Central memory CD4-positive, alpha-beta T cell (primary cell): ENCODE measurements around the gene MAVS.
A peak's percentile ranks its signal among the peaks of the same experiment; 100 is the strongest.
"Not testable (repeated sequence)": the region's sequence is repeated elsewhere in the genome, so short reads cannot be mapped to it uniquely, and the experiment has no call there.

ENCODE experiments used
- DNase-seq: peaks from one replicate; pipeline ENCODE4 v3.0.0; 2022

MAVS gene

DNA sequence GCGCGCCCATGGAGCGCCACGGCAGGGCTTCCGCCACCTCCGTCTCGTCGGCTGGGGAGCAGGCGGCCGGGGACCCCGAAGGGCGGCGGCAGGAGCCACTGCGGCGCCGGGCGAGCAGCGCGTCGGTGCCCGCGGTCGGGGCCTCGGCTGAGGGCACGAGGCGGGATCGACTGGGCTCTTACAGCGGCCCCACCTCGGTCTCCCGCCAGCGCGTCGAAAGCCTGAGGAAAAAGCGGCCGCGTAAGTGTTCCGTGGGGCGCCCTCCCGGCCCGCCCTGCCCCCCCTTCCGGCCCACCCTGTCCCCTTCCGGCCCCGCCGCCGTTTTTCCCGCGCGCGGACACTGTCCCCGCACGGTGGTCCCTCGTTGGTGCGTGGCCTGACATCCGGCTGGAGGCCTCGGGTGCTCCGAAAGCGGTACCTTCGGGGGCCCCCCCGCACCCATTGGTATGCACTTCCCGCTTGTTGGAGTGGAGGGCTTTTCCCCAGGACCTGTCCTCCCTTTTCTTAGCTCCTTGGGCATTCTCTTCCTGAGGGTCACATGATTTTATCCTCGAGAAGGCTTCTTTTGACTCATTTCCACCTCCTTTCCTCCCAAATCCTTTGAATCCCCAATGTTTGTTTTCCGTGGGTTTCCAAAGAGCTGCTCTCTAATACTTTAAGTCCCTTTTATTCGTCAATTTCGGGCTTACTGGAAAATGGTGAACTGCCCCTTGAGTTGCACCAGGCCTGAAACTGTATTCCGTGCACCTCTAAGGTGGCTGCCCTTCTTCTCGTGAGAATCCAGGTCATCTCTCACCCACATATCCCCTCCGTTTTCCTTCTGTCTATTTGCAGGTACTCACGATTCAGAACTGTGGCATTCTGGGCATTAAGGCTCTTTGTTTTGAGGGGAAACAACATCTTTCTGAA is 43.1 kb downstream of the MAVS start:
- DNase-seq = peak; percentile 20

DNA sequence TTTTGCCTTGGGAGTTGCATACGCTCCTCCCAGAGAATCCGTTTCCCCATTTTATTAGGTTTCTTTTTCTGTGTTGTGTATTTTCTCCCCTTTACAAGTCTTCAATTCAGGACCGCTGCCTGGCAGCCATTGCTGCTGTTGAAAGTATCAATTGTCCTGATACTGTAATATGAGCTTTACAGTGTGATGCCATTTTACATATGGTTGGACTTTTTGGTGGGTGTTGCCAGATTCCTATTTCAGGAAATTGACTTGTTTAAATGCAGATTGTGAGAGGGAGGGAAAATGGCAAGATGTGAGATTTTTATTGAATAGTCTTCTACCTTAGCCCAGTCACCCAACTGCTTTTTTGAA is 43.7 kb downstream of the MAVS start:
- peak; percentile 12 for DNase-seq

DNA sequence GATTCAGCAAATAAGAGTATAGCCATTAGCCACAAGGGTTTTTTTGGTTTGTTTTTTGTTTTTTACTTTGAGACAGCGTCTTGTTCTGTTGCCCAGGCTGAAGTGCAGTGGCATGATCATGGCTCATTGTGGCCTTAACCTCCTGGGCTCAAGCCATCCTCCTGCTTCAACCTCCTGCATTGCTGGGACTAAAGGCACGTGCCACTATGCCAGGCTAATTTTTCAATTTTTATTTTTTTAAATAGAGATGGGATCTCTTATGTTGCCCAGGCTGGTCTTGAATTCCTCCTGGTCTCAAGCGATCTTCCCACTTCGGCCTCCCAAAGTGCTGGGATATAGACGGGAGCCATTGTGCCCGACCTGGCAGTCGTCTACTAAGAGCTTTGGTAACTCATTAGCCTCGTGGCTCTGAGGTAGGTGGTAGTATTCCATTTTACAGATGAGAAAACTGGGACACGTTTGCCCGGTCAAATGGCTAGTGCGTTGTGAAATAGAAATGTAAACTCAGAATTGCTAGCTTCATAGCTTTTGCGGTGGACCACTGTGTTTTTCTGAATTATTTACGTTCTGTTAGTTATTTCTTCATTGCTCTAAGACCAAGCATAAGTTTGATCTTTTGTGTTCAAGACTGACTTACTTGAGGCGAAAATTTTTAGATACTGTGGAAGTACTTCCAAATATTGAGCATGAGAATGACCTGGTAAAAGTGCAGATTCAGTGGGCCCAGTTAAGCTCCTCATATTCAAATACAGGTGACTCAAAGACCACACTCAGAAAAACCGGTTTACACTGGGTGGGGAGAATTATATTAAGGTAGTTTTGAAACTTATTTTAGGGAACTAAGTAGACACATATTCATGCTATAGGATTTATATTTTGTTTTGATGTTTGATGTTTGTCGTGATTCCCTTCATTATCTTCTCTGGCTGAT is 44.6 kb downstream of the MAVS start:
- no peak for DNase-seq

DNA sequence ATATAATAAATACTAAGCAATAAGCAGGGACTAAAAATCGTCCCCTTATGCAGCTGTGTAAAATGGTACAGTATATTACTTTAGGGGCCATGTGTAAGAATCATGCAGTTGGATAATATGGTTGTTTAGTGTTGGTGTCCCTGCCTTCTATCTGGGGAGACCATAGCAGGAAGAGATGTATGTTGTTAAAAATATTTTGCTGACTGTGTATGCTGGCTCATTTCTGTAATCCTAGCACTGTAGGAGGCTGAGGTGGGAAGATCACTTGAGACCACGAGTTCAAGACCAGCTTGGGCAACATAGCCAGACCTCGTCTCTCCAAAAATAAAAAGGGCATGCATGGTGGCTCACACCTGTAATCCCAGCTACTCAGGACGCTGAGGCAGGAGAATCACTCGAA is 48.2 kb downstream of the MAVS start:
- DNase-seq = no peak

DNA sequence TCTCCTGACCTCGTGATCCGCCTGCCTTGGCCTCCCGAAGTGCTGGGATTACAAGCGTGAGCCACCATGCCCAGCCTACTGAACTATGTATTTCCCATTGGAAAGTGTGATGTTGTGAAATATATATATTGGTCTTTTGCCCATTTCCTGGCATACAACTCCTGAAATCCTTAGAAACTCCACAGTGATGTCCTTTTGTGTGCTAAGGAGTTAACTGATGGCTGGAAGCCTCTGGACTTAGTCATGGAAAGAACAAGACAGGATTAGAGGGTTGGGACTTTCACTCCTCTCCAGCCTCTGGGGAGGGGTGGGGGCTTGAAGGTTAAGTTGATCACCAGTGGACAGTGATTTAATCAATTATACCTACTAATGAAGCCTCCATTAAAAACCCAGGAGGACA is 49.7 kb downstream of the MAVS start:
- no peak for DNase-seq

DNA sequence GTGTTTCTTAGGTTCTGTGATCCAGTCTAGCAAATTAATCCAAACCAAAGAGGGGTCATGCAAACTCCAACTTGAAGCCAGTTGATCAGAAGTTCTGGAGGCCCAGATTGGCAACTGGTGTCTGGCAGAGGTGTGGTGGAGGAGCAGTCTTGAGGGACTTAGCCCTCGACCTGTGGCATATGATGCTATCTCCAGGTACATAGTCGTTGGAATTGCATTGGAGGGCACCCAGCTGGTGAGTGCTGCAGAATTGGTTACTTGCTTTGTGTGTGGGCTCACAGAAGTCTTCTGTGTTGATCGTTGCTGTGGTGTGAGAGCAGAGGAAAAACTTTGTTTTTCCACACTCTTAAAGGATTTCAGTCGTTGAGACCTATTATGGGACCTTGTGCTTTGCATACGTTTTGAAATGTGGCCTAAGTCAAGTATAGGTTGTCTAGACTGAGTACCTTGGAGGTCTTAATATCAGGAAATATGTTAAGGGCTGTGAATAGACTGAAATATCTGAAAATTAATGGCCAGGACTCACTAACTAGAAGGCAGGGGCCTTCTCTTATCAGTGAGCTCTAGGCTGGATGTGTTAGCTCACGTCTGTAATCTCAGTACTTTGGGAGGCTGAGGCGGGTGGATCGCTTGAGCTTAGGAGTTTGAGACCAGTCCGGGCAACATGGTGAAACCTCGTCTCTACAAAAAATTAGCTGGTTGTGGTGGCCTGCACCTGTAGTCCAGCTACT is 50.4 kb downstream of the MAVS start:
- no peak for DNase-seq

DNA sequence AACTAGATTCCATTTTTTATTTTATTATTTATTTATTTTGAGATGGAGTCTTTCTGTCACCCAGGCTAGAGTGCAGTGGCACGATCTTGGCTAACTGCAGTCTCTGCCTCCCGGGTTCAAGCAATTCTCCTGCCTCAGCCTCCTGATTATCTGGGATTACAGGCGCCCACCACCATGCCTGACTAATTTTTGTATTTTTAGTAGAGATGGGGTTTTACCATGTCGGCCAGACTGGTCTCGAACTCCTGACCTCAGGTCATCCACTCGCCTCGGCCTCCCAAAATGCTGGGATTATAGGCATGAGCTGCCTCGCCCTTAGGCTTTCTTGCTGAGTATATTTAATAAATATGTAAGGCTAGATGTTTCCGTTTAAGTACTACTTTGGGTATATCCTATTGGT is 51.5 kb downstream of the MAVS start:
- DNase-seq = not testable (repeated sequence)

DNA sequence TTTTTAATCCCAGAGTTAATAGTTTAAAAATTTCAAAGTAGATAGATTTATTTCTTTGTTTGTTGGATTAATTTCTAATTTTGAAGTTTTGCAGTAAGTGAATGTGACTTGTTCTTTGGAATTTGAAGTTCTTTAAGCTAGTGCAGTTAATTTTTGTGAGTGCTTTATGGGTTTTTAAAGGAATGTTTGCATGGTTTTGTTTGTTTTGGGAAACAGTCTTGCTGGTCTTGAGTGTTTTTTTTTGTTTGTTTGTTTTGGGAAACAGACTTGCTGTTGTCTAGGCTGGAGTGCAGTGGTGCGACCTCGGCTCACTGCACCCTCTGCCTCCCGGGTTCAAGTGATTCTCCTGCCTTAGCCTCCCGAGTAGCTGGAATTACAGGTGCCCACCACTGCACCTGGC is 52.0 kb downstream of the MAVS start:
- no peak for DNase-seq

DNA sequence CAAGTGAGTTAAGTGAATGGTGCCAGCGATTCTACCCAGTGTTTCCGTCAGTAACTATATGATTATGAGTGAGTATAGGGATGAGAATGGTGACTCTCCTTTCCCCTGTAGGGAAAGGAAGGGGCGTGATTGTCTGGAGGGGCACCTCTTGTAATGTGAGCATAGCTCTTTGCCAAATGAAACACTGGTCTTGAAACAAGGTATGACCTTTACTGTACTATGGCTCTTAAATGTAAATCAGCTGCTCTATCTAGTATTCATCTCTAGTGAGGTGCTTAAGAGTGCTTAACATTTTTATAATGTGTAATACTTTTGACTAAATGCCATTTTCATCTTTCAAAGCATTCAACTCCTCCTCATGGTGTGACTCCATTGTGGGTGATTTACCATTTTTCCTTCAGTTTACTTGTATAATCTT is 53.6 kb downstream of the MAVS start:
- no peak for DNase-seq

DNA sequence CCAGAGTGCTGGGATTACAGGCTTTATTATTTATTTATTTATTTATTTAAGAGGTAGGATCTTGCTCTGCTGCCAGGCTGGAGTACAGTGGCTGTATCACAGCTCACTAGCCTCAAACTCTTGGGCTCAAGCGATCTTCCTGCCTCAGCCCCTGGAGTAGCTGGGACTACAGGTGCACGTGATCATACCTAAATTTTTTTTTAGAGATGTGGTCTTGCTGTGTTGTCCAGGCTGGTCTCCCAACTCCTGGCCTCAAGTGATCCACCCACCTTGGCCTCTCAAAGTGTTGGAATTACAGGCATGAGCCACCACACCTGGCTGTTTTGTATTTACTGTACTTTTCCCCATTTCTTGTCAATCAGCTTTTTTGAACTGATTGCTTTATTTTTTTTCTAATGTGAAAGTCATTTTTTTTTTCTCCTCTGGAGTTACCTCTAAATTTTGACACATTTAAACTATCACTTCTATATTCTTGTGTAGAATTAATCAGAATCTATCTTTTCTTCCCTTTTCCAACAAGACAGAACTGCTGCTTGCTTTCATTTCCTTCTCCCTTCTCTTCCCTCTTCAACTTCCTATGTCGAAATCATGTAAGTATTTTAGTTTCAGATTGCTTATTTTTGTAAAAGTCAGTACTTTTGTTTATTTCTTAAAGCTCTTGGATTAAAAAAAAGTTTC is 54.5 kb downstream of the MAVS start:
- DNase-seq = no peak

DNA sequence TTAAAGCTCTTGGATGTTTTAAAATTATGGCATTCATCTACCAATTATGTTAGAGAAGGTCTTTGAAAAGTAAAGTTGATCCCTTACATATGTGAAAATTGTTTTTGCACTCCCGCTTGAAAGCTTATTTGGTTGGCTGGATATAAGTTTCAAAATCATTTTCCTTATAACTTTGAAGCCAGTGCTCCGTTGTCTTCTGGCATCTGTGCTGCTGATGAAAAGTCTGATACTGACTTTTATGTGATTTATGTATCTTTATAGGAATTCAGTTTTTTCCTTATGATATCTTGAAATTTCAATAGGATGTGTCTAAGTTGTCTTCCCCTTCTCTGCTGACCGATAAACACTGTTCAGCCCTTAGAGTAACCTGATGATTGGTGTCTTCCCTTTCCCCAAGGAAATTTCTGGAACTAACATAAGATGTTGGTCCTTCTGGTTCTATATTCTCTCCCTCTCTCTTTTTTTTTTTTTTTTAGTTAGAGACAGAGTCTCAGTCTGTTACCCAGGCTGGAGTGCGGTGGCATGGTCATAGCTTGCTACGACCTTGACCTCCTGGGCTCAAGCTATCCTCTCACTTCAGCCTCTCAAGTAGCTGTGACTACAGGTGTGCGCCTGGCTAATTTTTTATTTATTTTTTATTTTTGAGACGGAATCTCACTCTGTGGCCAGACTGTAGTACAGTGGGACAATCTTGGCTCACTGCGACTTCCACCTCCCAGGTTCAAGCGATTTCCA is 55.2 kb downstream of the MAVS start:
- no peak for DNase-seq

DNA sequence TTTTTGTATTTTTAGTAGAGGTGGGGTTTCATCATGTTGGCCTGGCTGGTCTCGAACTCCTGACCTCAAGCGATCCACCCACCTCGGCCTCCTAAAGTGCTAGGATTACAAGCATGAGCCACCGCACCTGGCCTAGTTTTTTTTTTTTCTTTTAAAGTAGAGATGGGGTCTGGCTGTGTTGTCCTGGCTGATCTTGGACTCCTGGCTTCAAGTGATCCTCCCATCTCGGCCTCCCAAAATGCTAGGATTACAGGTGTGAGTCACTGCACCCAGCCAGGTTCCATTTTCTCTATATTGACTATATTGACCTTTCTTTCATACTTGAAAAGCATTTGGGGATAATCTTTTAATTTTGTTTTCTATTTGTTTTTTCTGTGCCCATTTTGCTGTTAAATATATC is 55.8 kb downstream of the MAVS start:
- no peak for DNase-seq

DNA sequence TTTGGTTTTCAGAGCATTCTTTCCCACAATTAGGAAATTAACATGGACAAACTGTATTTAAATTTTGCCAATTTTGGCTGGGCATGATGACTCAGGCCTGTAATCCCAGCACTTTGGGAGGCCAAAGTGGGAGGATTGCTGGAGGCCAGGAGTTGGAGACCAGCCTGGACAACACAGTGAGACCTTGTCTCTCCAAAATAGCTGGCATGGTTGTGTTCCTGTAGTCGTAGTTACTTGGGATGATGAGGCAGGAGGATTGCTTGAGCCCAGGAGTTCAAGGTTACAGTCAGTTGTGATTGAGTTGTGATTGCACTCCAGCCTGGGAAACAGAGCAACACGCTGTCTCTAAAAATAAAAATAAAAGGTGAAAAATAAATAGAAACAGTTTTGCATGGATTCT is 57.6 kb downstream of the MAVS start:
- DNase-seq = no peak

DNA sequence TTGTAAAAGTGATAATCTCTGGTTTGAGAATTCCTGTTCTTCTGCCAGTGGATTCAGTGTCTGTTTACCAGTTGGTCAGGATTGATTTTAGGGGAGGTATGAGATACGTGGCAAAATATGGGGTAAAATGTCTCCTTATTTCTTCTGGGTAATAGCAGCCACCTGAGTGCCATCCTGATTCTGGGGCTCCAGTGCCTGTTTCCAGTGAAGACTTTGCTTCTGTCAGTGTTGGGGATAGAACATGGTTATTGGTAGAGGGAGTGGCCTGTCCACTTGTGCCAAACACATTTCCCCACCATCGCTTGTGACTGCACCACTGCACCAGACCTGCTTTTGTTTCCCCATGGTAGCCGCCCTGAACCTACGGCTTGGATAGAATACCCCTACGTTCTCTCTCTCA is 58.2 kb downstream of the MAVS start:
- no peak for DNase-seq

DNA sequence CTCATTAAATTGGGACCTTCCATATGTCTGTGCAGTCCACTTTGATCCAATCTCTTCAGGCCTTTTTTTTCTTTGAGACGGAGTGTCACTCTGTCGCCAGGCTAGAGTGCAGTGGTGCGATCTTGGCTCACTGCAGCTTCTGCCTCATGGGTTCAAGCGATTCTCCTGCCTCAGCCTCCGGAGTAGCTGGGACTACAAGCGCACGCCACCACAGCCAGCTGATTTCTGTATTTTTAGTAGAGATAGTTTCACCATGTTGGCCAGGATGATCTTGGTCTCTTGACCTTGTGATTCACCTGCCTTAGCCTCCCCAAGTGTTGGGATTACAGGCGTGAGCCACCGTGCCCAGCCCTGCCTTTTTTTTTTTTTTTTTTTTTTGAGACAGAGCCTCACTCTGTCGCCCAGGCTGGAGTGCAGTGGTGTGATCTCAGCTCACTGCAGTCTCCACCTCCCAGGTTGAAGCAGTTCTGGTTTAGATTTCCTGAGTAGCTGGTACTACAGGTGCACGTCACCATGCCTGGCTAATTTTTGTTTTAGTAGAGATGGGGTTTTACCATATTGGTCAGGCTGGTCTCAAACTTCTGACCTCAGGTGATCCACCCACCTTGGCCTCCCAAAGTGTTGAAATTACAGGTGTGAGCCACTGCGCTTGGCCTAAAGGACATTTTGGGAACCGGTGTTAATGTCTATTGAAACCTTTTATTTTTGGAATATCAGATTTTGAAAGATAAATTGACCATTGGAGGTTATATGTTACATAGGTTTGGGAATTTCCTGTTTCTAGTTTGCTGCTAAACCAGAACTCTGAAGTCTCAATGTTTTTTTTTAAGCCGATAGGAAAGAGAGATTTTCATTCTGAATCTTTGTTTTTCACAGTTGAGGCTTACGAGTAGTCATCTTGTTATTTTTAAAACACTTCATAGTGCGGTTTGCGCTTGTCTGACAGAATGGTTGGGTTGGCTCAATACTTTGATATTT is 60.4 kb downstream of the MAVS start:
- peak; percentile 54 for DNase-seq

DNA sequence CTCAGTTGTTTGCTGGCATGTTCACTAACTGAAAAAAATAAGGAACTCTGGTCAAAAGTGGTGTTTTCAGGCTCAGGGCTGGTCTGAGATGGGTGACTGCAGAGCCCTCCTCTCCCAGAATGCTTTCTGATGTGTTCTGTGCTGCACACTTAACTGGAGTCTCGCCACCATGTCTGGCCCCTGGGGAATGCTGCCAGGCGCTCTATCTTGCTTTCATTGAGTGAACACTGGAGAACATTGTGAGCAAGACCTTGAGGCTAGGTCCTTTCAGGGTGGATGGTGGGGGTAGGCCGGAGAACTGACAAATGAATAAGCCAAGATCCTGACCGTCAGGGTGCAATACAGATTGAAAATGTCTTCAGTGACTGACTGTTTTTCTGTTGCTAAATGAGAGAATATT is 62.0 kb downstream of the MAVS start:
- DNase-seq = no peak

DNA sequence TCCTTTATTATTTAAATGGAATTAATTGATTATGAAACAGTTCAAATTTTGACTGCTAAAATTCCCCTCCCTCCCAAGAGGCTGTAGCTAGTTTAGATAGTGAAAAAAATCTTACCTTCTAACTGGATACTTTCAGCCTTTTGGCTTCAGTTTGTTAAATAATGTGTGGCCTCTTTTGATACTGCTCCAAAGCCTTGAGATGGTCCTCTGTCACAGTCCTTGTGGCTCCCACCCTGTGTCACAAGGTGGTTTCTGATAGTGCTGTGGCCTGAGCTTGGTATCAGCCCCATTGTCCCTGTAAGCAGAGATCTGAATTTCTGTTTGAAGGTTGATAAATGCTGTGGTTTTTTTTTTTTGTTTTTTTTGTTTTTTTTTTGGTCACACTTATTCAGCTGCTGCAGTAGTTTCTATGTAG is 63.3 kb downstream of the MAVS start:
- DNase-seq = no peak

DNA sequence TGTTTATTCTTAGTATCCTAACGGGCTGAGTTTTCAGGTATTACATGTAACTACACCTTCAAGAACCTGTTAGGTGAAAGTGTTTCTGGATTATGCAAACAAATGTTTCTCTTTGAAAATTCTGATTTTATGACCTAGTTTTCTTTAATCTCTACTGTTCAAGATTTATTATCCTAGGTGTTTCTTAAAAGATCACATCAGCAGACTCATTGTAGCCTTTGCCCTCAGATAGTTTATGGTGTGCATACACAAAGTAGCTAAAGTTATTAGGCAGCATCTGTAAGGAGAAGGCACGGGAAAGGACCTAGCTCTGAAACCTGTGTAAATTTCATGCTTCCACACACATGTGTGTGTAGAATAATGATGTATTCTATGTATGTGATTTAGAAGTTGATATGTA is 64.2 kb downstream of the MAVS start:
- DNase-seq = no peak

DNA sequence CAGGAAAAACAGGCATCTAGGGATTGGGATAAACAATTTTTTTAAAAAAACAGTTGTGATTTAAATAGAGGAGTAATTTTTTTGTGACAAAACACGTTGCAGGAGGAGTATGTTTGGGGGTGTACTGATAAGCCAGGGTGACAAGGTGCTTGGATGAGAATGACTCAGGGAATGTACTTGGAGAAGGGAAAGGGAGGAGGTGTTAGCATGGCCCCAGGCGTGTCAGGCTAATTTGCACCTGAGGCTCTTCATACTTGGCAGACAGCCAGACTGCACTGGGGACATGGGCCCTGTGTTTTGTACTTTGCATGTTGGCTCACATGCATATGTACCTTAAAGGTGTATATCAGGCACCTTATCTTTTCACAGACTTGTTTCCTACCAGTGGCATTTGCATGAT is 65.3 kb downstream of the MAVS start:
- no peak for DNase-seq

DNA sequence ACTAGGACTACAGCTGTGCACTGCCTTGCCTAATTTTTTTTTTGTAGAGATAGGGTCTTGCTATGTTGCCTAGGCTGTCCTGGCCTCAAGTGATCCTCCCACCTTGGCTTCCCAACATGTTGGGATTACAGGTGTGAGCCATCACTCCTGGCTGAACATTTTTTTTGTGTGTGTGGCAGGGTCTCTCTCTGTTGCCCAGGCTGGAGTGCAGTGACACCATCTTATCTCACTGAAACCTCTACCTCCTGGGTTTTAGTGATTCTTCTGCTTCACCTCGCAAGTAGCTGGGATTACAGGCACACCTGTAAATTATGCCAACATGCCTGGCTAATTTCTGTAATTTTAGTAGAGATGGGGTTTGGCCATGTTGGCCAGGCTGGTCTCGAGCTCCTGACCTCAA is 67.8 kb downstream of the MAVS start:
- no peak for DNase-seq

DNA sequence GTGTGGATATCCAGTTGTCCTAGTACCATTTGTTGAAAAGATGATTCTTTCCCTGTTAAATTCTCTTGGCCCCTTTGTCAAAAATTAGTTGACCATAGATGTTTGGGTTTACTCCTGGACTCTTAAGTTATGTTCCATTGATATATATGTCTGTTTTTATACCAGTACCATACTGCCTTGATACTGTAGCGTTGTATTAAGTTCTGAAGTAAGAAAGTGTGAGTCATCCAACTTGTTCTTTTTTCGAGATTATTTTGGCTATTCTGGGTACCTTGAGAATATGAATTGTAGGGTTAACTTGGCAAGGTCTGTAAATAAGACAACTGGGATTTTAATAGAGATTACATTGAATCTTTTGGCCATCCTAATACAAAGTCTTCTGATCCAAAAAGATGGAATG is 69.1 kb downstream of the MAVS start:
- DNase-seq = no peak
